Activated B cell treated with CpG ODN at 0.5 μM for 24 hours (primary cell): ENCODE data around the gene ACAP2. TPM values are rescaled to one million over a fixed set of nuclear protein-coding genes. Genes with fewer than 3 reads are reported as not detected.
"Not testable (repeated sequence)": the region's sequence is repeated elsewhere in the genome, so short reads cannot be mapped to it uniquely, and the experiment has no call there.

ENCODE experiments used
- ATAC-seq: fragments of 200-7000 bp; cut with Tn5 transposase; one replicate; pipeline ENCODE4 v1.10.0; 2021; ENCODE audit warnings: low read depth, mild to moderate bottlenecking, moderate library complexity
- CTCF ChIA-PET: fragments of 350-600 bp; sonication (Branson Sonifier 250); formaldehyde crosslinking; loops from one replicate; lab custom pipeline; 2021; ENCODE audit warnings: antibody characterized with exemption; lab: Charles Lee
- POLR2A ChIA-PET: fragments of 350-600 bp; sonication (Branson Sonifier 250); formaldehyde crosslinking; loops from one replicate; lab custom pipeline; 2021; ENCODE audit warnings: antibody characterized with exemption; lab: Charles Lee
- DNase-seq: peaks from one replicate; pipeline ENCODE4 v3.0.0; 2022
- H3K27ac Mint-ChIP-seq: one replicate; pipeline ENCODE4 v1.8.0; 2020; ENCODE audit warnings: mixed read lengths
- H3K27me3 Mint-ChIP-seq: one replicate; pipeline ENCODE4 v1.8.0; 2021; ENCODE audit warnings: mixed read lengths
- H3K36me3 Mint-ChIP-seq: one replicate; pipeline ENCODE4 v1.8.0; 2021; ENCODE audit warnings: low read depth, mixed read lengths
- H3K4me1 Mint-ChIP-seq: one replicate; pipeline ENCODE4 v1.8.0; 2021; ENCODE audit warnings: mixed read lengths
- H3K4me3 Mint-ChIP-seq: one replicate; pipeline ENCODE4 v1.8.0; 2020; ENCODE audit warnings: mild to moderate bottlenecking, mixed read lengths
- H3K9me3 Mint-ChIP-seq: one replicate; pipeline ENCODE4 v1.8.0; 2020; ENCODE audit warnings: mixed read lengths
- intact Hi-C: fragments of 100-400 bp; cut with micrococcal nuclease; formaldehyde crosslinking; loops from one replicate; pipeline ENCODE4 v1.15.1; 2024
- total RNA-seq: library from RNA; stranded (reverse); gene quantifications from 2 replicates; pipeline ENCODE4 v1.2.3, GENCODE V29; 2022
- TF ChIP-seq, protein P1 (sequence below): fragments of 200-600 bp; IDR thresholded peaks from one replicate; pipeline ENCODE4 v1.8.0; 2022; ENCODE audit warnings: antibody characterized with exemption, mild to moderate bottlenecking

ACAP2 gene
- total RNA-seq, 1 donor from 2014 or later = 89.7 TPM

DNA sequence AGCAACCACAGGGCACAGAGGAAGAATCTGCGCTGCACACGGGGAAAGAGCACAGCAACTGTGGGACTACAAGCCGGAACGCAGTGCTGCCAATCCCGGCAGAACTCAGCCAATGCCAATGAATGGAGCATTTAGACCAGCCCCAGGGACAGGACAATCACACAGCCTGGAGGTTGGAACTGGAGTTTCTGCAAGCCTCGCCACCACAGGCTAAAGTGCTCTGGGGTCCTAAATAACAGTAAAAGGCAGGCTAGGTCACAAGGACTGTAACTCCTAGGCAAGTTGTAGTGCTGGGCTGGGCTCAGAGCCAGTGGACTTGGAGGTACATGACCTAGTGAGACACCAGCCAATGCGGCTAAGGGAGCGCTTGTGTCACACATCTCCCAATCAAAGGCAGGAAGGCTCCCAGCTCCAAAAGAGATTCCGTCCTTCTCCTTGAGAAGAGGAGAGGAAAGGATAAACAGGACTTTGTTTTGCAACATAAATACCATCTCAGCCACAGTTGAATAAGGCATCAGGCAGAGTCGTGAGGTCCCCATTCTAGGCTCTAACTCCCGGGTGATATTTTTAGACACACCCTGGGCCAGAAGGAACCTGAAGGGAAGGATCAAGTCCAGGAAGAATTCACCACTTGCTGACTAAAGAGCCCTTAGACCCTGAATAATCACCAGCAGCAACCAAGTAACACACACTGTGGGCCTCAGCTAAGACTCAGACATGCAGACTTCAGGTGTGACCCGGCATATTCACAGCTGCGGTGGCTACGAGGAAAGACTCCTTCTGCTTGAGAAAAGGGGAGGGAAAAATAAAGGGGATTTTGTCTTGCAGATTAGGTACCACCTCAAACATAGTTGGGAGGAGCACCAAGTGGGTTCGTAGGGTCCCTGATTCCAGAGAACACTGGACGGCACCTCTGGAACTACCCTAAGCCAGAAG, 86.4 kb downstream of the ACAP2 start:
- TF ChIP-seq, protein P1, sequence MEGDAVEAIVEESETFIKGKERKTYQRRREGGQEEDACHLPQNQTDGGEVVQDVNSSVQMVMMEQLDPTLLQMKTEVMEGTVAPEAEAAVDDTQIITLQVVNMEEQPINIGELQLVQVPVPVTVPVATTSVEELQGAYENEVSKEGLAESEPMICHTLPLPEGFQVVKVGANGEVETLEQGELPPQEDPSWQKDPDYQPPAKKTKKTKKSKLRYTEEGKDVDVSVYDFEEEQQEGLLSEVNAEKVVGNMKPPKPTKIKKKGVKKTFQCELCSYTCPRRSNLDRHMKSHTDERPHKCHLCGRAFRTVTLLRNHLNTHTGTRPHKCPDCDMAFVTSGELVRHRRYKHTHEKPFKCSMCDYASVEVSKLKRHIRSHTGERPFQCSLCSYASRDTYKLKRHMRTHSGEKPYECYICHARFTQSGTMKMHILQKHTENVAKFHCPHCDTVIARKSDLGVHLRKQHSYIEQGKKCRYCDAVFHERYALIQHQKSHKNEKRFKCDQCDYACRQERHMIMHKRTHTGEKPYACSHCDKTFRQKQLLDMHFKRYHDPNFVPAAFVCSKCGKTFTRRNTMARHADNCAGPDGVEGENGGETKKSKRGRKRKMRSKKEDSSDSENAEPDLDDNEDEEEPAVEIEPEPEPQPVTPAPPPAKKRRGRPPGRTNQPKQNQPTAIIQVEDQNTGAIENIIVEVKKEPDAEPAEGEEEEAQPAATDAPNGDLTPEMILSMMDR = no peak
- CTCF ChIA-PET = no interaction called here
- POLR2A ChIA-PET = no interaction called here
- Mint-ChIP-seq H3K9me3 (peaks cover 5% of the 10 kb centered on the region), H3K27me3 (no peaks in the 10 kb centered on the region), H3K36me3 (peaks cover 61% of the 10 kb centered on the region), H3K4me1 (peaks cover 30% of the 10 kb centered on the region), H3K4me3 (no peak overlapping the region), H3K27ac (no peak overlapping the region)
- intact Hi-C loops = no loop called here
- DNase-seq (no peak), ATAC-seq (no peak)

DNA sequence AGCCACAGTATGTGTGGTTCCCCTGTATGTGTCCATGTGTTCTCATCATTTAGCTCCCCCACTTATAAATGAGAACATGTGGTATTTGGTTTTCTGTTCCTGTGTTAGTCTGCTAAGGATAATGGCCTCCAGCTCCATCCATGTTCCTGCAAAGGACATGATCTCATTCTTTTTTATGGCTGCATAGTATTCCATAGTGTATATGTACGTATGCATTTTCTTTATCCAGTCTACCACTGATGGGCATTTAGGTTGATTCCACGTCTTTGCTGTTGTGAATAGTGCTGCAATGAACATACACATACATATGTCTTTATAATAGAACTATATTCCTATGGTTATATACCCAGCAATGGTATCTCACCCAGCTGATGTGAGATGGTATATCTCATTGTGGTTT, 88.8 kb downstream of the ACAP2 start:
- H3K9me3 Mint-ChIP-seq, intact Hi-C loops, ATAC-seq, H3K4me1 Mint-ChIP-seq, CTCF ChIA-PET, H3K27ac Mint-ChIP-seq, POLR2A ChIA-PET, DNase-seq, H3K27me3 Mint-ChIP-seq, H3K4me3 Mint-ChIP-seq: not testable (repeated sequence)
- H3K36me3 Mint-ChIP-seq = peaks cover 66% of the 10 kb centered on the region

DNA sequence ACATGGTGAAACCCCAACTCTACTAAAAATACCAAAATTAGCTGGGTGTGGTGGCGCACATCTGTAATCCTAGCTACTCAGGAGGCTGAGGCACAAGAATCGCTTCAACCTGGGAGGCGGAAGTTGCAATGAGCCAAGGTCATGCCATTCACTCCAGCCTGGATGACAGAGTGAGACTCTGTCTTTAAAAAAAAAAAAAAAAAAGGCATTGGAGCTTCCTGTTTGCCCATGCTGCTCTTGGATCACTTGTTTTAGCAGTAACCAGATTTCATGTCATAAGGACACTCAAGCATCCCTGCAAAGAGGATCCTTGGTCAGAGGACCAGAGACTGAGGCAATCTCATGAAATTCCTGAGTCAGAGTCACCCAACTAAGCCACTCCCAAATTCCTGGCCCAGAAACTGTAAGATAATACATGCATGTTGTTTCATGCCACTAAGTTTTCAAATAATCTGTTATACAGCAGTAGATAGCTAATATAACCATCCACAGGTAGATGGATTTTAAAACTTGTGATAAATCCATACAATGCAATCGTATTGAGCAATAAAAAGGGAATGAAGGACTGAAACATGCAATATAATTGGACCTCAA, 89.8 kb downstream of the ACAP2 start:
- H3K27me3 Mint-ChIP-seq = no peaks in the 10 kb centered on the region
- H3K9me3 Mint-ChIP-seq = peaks cover 5% of the 10 kb centered on the region
- H3K4me1 Mint-ChIP-seq = peaks cover 4% of the 10 kb centered on the region
- intact Hi-C loops = no loop called here
- CTCF ChIA-PET = no interaction called here
- POLR2A ChIA-PET = no interaction called here
- H3K27ac Mint-ChIP-seq = no peak overlapping the region
- H3K36me3 Mint-ChIP-seq = peaks cover 71% of the 10 kb centered on the region
- TF ChIP-seq, protein P1 = no peak
- no peak for ATAC-seq
- H3K4me3 Mint-ChIP-seq = no peak overlapping the region
- DNase-seq = no peak

DNA sequence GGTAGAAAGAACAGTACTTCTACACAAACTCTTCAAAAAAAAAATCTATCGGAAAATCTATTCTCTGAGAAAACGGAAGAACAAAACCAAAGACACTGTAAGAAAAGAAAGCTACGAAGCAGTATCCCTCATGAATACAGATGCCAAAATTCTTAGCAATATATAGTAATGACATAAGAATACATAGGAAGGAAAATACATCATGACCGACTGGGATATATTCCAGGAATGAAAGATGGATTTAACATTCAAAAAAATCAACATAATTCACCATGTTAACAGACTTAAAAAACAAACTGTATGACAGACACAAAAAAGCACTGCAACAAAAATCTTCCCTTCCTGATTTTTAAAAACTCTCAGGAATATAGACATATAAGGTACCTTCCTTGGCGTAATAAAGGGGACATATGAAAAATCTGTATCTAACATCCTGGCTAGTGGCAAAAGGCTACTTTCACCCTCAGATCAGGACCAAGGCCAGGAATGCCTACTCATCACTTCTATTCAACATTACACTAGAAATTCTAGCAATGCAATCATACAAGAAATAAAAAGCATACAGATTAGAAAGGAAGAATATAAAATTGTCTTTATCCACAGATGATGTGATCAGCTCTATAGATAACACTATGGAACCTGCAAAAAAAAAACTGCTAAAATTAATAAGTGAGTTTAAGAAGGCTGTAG, 94.2 kb downstream of the ACAP2 start:
- TF ChIP-seq, protein P1 = no peak
- ATAC-seq (no peak), DNase-seq (no peak)
- Mint-ChIP-seq H3K36me3 (peaks cover 48% of the 10 kb centered on the region), H3K27me3 (no peaks in the 10 kb centered on the region), H3K4me3 (no peak overlapping the region), H3K27ac (no peak overlapping the region), H3K9me3 (no peaks in the 10 kb centered on the region), H3K4me1 (peaks cover 2% of the 10 kb centered on the region)
- intact Hi-C loops = no loop called here
- ChIA-PET POLR2A (no interaction called here), CTCF (no interaction called here)

DNA sequence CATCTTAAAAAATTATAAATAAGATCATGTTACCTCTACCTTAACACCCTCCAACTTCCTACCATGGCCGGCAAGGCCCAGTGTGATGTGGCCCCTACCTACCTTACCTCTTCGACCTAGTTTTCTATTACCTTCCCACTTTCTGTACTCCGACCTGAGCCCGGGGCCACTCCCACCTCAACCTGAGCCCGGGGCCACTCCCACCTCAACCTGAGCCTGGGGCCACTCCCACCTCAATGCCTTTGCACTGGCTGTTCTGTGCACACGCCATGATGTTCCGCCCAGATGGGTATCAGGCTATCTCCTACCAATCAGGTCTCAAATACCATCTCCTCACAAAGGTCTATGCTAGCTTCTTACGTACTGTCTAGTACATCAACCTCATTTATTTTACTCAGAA, 105.1 kb downstream of the ACAP2 start:
- H3K4me3 Mint-ChIP-seq = no peak overlapping the region

More for the DNA sequence above, 105.1 kb downstream of the ACAP2 start:
- Mint-ChIP-seq H3K4me1 (no peaks in the 10 kb centered on the region), H3K27ac (no peak overlapping the region), H3K36me3 (peaks cover 66% of the 10 kb centered on the region), H3K27me3 (no peaks in the 10 kb centered on the region), H3K9me3 (no peaks in the 10 kb centered on the region)
- no peak for DNase-seq
- TF ChIP-seq, protein P1 = no peak
- ChIA-PET CTCF (no interaction called here), POLR2A (no interaction called here)
- intact Hi-C loops = no loop called here
- no peak for ATAC-seq
